ENCODE data around the gene PSMG3.

Gene PSMG3

GRCh38 chr7:1535100-1535458, 34.8 kb downstream of the PSMG3 start:
- H3K4me3 ChIP-seq (ENCODE audit: low read depth, low read length): no peak overlapping the region
- H3K4me1 ChIP-seq: peaks cover 20% of the 10 kb centered on the region
- H3K27ac ChIP-seq: no peak overlapping the region
- H3K9ac ChIP-seq: no peak overlapping the region
- H3K9me3 ChIP-seq (ENCODE audit: control insufficient read depth, low read length): no peaks in the 10 kb centered on the region
- H3K36me3 ChIP-seq (ENCODE audit: control insufficient read depth, insufficient read depth, low read length): no peaks in the 10 kb centered on the region
- H3K79me2 ChIP-seq: peaks cover 5% of the 10 kb centered on the region
- no peak for TF ChIP-seq CTCF (IDR thresholded peaks at IDR 0.05)
- no peaks in the 10 kb centered on the region for H3K27me3 ChIP-seq (ENCODE audit: control insufficient read depth, insufficient read depth, low read length)
- no peak overlapping the region for H2AFZ ChIP-seq
- H3K4me2 ChIP-seq (ENCODE audit: low read length): no peak overlapping the region

DNA sequence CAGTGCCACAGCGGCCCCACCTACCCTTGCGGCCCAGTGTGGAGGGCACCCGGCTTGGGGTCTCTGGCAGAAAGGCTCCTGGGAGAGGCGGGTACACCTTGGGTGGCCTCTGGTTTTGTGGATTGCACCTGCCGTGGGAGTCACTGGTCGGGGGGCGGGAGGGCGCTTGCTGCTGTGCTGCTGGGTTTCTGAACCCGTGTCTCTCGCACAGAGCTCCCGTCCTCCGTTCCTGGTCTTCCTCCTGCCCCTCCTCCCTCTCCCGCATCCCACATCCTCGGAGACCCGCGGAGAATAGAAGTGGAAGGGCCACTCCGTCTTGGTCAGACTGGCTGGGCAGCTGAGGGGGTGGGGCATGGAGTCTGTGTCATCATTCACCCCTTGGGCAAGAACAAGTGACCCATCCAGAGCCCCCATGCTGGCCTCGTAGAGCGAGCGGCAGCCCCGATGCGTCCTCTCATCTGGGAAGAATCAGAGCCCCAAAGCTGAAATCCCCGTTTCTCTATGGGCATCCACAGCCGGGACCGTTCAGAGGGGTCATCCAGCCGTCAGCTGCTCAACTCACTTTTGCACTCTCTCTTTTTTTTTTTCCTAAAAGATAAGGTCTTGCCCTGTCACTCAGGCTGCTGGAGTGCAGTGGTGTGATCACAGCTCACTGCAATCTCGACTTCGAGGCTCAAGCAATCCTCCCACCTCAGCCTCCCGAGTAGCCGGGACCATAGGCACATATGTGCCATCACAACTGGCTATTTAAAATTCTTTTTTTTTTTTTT, 35.3 kb downstream of the PSMG3 start:
- Histone ChIP-seq H3K27me3 (ENCODE audit: control insufficient read depth, insufficient read depth, low read length) (no peaks in the 10 kb centered on the region), H3K27ac (no peak overlapping the region), H3K79me2 (peaks cover 5% of the 10 kb centered on the region), H3K4me1 (peaks cover 22% of the 10 kb centered on the region), H3K4me3 (ENCODE audit: low read depth, low read length) (no peak overlapping the region), H3K4me2 (ENCODE audit: low read length) (no peak overlapping the region), H3K36me3 (ENCODE audit: control insufficient read depth, insufficient read depth, low read length) (no peaks in the 10 kb centered on the region), H3K9me3 (ENCODE audit: control insufficient read depth, low read length) (no peaks in the 10 kb centered on the region), H3K9ac (no peak overlapping the region), H2AFZ (no peak overlapping the region)
- no peak for TF ChIP-seq CTCF (IDR thresholded peaks at IDR 0.05)

DNA sequence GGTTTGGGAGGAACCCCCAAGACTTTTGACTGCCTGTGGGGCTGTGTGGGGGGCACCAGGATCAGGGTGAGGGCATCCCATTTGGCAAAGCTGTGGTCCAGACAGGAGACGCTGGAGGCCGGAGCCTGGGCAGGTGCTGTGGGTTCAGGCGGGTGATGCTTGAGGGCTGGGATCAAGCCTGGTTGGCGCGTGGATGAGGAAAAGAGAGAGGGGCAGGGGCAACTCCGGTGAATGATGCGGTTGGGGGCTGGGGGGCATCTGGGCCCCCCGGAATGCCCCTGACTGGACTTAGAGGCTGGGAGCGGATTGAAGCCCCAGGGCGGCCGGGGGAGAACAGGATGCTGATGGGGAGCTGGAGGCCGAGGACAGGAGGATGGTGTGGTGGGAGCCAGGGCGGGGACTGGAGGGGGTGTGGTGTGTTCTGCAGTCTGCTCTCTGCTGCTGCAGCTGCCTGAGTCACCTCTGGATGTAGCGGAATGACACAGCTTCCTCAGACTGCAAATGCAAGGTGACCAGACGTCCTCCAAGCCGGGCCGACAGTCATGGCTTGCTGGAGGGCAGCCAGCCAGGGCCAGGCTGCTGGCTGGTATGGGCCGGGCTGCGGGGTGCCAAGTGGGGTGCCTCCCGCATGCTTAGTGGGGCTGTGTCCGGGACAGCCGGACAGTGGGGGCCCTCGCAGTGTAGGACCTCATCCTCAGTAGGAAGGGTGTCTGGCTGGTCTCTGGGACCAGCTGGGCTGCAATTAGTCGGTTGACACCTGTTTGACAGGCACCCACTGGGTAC, 36.1 kb downstream of the PSMG3 start:
- Histone ChIP-seq H3K4me3 (ENCODE audit: low read depth, low read length) (no peak overlapping the region), H3K36me3 (ENCODE audit: control insufficient read depth, insufficient read depth, low read length) (no peaks in the 10 kb centered on the region), H3K9ac (no peak overlapping the region), H2AFZ (no peak overlapping the region), H3K27me3 (ENCODE audit: control insufficient read depth, insufficient read depth, low read length) (no peaks in the 10 kb centered on the region), H3K4me2 (ENCODE audit: low read length) (no peak overlapping the region), H3K79me2 (peaks cover 5% of the 10 kb centered on the region), H3K4me1 (peaks cover 22% of the 10 kb centered on the region), H3K9me3 (ENCODE audit: control insufficient read depth, low read length) (no peaks in the 10 kb centered on the region), H3K27ac (peak overlapping the region; percentile 75)
- TF ChIP-seq CTCF (IDR thresholded peaks at IDR 0.05): no peak

- Histone ChIP-seq H3K4me2 (ENCODE audit: low read length) (peak overlapping the region; percentile 16), H3K79me2 (peaks cover 5% of the 10 kb centered on the region), H2AFZ (no peak overlapping the region), H3K27me3 (ENCODE audit: control insufficient read depth, insufficient read depth, low read length) (no peaks in the 10 kb centered on the region), H3K4me3 (ENCODE audit: low read depth, low read length) (no peak overlapping the region), H3K9me3 (ENCODE audit: control insufficient read depth, low read length) (no peaks in the 10 kb centered on the region), H3K9ac (no peak overlapping the region), H3K27ac (peak overlapping the region; percentile 75), H3K36me3 (ENCODE audit: control insufficient read depth, insufficient read depth, low read length) (no peaks in the 10 kb centered on the region), H3K4me1 (peaks cover 22% of the 10 kb centered on the region)
- no peak for TF ChIP-seq CTCF (IDR thresholded peaks at IDR 0.05)
Measured at GRCh38 chr7:1533255-1533546, 36.6 kb downstream of the PSMG3 start.
